ELR (cell line): ENCODE data around the gene MAD1L1.

ENCODE experiments used
- DNase-seq: peaks from one replicate; pipeline ENCODE4 v3.0.0-alpha.2; 2015; ENCODE audit warnings: low read depth

Gene MAD1L1

DNA sequence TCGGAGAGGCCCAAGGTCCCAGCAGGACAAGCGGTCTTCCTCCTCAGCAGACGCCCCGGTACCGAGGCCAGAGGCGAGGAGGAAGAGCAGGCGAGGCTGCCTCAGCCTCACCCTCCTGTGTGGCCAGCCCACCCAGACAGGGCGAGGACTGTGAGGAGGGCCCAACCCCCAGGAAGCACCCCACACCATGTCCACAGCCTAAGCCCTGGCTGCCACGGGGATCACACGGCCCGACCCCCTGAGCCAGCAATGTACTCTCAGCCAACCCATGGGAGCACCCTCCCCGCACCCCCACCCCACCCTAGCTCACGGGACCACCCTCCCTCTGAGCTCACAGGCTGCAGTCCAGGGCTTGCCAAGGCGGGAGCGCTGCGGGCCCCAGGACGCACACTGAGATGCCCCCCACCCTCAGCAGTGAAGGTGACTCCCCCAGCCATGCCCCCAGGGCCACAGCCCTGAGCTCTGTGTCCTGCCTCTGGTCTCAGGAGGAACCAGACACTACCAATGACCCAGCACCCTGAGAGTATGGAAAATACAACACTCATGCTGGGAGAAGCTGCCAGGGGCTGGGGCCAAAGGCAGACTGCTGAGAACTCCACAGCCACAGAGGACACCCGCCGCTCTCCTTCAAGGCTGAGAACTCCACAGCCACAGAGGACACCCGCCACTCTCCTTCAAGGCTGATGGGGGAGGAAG, 93.6 kb downstream of the MAD1L1 start:
- DNase-seq = no peak

DNA sequence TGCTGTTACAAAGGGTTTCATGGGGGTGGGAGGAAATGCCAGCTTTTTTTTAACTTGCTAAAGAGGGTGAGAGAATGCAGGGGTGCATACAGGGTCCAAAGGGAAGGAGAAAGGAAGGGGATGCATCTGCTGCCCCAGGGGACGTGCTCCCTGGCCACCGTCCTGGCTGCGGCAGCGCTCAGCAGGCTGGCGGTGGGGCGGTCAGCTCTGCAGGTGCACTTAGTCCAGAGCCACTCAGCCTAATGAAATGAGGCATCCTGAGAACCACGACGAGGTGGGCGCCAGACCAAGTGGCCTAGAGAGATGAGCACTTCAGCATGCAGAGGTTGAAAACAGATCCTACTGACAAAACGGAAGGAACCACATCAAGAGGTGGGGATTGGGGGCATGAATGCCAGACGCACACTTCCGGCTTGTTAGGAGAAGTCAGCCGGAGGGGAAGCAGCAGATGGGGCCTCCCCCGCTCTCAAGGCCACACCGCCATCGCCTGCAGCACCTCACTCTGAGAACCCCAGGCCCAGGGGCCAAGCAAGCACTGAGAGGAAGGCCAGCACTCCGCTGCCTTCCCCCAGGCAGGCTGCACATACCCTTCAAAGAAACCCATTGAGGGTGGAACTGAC, 94.5 kb downstream of the MAD1L1 start:
- DNase-seq = no peak

DNA sequence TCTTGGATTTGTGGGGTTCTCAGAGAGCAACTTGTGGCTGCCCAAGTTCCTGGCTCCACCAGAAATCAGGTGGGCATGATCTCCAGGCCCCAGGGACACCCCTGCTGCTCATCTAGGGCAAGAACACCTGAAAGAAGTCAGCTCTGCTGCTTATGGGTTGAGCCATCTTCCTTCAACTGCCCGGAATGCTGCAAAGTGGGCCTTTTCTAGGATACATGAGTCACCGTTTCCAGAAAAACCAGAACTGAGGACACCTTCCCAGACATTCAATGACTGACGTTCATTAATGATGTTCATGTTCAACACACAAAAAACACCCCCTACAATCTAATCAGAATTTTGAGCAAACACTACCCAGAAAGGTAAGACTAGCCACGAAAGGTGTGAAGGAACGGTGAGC, 98.0 kb downstream of the MAD1L1 start:
- DNase-seq = no peak

DNA sequence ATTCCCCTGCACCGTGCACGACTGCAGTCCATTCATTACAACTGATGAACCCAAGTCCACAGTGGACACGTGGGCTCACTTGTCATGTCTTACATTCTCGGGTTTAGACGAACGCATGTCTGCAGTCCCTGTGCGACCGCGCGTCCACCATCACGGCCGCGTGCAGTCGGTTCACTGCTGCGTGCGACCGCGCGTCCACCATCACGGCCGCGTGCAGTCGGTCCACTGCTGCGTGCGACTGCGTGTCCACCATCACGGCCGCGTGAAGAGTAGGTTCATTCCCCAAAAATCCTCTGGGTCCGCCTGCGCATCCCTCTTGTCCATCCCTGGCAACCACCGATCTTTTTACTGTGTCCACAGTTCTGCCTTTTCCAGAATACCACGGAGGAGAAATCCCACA, 100.5 kb downstream of the MAD1L1 start:
- no peak for DNase-seq

DNA sequence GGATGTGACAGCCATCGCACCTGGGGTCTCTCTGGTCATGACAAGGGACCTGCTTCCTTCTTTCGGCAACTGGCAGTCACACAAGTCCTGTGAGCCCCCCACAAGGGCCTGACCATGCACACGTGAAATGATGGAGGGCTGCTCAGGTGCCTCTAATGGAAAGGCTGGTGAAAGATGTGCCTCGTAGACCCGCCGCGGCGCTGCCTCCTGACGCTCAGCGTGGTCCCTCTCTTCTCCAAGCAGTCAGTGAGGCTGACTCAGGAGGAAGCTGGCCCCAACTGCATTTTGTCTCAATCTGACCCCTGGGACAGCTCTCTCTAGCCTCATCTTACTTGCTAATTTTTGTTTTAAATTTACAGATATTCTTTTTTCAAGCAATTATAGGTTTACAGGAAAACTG, 100.9 kb downstream of the MAD1L1 start:
- no peak for DNase-seq

DNA sequence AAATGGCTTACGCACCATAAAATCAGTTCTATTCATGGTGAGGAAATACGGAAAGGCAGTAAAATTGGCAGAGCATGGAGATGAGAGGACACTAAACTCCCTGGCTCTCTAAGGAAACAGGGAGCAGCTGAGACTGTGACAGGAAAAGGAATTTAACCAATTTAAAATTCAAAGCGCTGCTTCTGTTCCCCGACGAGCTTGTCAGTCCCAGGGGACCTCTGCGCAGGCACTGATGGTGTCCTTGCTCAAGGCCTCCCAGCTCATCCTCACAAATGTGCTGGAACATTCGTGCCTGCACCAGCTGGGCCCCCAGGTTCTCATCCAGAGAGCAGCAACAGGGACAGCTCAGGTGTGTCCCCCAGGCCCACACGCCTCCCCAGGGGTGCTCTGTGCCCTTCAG, 101.4 kb downstream of the MAD1L1 start:
- DNase-seq = no peak

DNA sequence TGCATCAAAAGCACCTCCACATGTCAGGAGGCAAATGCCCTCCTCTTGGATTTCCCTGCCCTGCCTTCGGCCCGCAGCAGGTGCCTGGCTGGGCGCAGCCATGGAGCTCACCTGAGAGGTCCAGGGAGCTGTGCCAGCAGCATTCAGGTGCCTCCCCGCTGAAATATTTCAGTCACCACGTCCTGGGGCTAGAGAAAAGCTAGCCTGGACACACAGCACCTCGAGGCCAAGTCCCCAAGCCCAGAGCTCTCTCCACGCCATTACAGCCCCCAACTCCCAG, 102.7 kb downstream of the MAD1L1 start:
- DNase-seq = no peak

DNA sequence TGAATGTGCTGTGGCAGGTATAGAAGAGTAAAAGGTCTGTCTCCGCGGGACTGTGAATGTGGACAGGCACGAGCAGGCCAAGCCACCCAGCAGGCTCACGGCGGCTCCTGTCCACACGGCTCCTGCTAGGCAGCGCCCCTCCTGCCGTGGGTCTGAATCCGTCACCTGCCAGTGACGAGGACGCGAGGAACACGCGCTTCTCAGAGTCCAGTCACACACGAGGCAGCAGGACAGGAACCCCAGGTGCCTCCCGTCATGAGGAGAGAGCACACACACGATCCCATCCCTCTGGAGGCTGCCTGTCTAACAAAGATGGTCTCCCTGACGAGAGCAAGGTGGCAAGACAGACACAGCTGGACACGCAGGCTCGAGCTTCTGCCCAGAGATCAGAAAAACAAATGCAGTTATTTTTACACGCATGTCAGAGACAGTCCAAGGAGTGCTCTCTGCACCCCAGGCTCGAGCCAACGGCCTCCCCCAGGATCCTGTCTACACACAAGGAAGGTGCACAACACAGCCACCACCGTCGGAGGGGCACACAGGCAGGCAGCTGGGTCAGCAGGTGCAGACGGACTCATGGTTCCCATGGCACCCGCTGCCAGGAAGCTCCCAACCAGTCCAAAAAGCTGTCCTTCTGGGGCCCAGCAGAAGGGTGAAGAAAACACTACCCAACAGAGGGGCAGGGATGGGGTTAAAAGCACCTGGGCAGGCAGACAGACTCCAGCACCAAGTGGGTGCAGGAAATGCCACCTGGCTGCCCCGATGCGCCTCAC, 103.2 kb downstream of the MAD1L1 start:
- DNase-seq = no peak

DNA sequence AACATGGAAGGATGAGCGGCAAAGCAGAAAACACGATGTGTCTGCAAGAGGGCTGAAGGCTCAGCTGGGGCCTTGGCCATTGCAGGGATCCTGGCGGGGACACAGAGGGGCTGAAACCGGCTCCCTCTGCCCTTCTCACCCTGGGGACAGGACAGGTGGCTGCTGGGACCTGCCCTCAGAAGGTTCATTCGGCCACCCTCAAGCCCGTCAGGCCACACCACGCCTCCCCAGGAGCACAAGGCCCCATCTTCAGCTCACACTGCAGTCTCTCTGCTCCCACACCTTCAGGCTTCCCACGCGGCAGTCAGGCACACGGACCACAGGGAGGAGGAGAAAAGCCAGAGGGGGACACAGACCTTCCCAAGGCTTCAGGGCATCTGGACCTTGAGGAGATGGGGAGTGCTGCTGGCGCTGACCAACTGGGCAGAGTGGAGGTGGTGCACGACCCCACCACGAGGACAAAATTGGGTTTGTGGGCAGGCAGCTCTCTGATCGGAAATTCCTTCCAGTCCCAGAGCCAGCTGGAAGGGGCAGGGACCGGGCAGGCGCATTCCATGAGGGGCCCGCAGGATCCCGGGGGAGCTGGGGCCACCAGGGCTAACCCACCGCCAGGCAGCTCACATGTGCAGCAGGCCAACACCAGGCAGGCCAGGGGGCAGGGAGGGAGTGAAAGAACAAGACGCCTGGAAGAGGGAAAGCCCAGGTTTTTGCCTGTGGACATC, 104.0 kb downstream of the MAD1L1 start:
- DNase-seq = no peak

DNA sequence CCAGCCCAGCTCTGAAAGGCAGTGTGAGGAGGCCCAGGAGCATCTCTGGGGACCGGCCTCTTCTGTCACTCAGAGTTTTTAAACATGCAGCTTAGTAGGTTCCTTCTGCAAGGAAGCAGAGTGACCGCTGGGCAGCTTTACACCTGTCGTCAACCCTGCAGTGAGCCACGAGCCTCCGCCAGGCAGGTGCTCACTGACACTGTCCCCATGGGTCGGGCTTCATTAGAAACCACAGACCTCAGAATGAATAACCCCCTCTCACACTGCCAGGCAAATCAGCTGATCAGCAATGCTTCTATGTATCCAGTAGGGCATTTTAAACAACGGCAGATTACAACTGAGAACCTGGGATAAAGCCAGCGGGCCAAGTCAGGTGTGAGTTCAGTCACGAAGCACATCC, 106.1 kb downstream of the MAD1L1 start:
- no peak for DNase-seq

DNA sequence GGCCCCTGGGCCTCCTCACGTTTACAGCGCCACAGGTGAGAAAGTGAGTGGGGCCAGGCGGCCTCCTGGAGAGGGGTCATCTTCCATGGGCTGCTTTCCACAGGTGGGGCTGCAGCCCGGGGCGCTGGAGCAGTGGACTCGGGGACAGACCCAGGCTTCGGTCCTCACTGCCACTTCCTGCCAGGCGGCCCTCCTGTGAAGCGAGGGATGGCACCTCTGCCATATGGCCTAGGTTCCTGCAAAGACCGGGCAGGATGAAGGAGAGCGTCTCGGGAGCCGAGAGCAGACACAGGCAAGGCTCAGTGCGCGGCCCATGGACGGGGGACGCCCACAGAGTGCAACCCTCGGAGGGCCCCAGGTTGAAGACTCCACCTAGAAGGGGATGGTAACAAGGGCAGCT, 106.8 kb downstream of the MAD1L1 start:
- no peak for DNase-seq

DNA sequence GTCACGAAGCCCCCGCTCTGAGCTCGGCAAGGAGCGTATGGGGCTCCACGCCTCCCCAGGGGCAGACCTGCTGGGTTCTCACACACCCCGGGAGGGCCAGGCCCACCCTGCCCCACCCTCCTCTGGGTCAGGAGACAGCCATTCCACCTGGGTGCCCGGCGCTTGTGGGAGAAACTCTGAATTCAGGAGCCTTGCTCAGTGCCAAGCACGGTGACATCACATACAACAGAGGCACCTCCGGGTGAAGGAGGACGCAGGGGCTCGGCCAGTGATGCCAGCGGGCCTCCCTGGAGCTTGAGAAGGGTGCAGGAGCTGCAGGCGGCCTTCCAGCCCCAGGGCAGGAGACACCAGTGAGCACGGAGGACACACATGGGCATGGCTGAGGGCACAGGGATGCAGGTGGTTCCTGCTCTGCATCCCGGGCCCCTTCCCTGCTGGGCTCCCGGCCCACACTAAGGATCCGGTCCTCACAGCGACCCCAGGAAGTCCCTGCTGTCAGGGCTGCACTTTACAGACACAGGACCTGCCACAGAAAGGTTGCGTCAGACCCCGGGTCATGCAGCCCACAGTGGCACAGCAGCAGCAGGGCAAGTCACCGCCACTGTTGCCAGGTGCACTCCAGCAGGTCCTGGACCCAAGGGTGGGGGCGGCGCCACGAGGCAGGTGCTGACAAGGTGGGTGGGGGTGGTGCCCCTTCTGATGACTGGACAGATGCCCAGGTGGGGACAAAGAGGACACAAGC, 108.0 kb downstream of the MAD1L1 start:
- no peak for DNase-seq

DNA sequence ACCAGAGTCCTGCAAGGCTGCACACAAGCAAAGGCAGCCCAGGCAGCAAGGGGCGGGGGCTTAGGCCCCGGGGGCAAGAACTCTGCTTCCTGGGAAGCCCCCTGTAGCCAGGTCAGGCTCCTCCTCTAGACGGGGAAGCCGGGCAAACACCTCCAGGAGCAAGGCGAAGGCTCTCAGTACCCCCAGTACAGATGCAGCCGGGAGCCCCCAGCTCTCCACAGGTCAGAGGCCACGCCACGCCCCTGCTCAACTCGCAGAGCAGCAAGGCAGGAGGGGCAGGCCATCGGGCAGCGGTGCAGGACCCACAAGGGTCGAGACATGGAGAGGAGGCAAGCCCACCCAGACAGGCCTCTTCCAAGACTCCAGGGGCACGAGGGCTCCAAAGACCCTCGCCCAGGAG, 108.8 kb downstream of the MAD1L1 start:
- DNase-seq = no peak

DNA sequence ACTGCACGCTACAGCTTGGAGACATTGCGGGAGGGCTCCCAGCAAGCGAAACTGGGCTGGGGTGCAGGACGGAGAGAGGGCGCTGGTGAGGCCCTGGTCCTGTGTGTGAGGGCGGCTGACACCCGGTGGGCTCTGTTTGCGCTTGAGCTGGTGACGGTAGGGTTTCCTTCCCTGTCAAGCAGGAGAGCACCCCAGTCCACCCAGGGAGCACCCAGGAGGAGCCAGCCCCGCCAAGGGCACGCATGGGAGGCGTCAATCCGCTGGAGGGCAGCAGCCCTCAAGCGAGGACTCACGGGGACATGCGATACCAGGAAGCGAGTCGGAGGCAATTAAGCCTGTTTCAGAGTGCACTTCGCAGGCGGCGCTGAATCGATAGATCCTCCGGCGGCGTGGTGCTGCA, 109.4 kb downstream of the MAD1L1 start:
- no peak for DNase-seq

DNA sequence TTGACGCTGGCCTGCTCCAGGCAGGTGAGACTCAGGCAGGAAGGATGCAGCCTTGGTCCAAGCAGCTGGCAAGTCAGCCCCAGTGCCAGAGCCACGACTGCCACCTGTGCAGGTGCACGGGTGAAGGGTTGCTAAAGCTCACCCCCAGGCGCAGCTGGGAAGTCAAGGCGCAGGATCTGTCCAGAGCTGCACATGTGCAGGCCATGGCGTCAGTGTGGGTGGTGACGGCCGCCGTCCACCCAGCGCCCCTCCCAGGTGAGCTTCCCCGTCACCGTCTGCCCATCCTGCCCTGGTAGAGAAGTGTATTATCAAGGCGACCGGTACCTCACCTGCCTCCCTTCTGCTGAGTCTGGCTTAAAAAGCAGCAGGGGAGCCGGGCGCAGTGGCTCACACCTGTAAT, 110.1 kb downstream of the MAD1L1 start:
- no peak for DNase-seq

DNA sequence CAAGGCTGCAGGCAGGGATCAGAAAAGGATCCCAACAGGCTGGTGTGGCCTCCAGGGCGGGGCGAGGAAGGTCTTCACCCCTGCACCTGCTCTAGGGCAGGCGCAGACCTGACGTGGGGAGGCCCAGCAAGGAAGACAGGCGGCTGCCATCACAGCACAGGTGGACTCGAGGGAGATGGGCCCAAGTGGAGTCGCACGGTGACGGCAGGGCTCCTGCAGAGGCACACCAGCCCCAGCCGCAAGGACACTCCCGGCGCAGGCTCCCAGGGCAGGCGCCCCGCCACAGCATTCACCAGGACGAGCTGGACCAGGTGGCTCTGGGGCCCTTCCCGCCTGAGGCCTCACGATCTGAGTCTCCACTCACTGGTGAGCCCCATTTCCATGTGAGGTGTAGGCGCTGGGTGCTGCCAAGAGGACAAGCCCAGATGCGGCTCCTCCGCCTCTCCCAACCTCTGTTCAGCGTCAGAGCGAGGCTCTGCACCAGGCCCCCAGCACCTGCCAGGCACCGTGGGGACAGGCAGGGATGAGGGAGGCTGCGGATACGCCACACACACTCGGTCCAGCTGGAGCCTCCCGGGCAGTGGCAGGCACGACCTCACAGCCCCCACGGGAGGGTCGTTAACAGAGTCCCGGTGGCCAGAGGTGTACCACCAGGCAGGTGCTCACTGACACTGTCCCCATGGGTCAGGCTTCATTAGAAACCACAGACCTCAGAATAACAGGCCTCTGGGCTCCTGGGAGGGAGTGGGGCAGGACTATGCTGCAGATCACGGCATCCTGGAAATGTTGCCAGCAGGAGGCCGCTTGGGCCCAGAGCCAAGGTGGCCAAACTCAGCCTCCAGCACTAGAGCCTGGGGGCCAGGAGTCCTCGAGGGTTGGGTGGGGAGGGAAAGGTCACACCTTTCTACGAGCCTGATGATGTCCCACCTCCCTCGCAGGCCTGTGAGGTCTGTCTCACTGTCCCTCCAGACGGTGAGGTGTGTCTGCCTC, 111.6 kb downstream of the MAD1L1 start:
- DNase-seq = no peak

DNA sequence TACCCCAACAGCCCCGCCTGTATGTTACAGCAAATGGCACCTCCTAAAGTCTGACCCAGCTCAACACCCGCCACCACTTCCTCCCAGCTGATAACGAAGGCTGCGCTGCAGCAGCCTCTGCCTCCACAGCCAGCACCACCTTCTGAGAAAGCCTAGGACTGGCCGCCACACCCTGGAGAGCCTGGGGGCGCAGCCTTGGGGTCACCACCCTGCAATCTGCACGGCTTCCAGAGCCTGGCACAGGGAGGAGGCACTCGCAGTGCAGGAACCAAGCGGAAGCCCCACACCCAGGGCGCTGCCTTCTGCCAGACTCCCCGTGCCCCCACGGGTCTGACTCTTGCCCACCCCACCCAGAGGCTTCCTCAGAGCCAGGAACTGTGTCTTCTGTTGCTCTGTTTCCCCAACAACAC, 112.5 kb downstream of the MAD1L1 start:
- DNase-seq = no peak

DNA sequence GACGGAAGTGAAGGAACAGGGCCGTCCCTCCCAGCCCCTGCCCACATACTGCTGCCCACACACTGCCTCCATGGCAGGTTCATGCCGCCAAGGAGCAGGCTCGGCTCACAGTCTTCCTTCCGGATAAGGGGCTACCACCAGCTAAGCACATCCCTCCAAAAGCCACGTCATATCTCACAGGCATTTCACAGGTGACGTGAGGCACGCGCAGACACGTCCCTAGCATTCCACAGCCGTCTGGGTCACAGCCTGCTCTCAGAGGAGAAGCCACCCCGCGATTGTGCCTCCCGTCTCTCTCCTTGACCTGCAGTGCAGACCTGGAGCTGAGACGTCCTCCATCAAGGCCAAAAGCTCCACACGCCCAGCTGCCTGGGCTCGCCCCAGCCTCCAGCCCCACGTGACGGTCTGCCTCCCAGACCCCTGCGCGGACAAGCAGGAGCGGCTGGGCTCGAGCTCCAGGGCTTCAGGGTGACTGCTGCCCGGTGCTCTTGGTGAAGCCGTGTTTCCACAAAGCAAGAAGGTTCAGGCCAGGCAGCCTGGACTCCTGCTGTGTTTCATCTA, 114.0 kb downstream of the MAD1L1 start:
- no peak for DNase-seq

DNA sequence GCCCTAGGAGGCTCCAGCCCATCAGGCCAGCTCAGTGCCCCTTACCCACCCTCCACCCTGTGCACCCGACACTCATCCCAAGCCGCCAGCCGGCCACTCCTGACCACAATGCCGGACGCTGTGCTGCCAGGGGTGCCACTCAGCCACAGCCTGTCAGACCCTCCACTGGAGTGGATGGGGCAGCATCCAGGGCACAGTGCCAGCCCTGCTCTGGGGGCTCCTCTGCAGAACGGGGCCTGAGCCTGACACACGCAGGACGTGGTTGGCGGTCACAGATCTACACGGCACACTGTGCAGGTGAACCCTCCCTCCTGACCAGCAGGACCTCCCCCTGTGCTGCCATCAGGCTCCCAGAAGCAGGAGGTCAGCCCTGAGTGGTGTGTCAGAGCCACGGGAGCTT, 114.7 kb downstream of the MAD1L1 start:
- no peak for DNase-seq

DNA sequence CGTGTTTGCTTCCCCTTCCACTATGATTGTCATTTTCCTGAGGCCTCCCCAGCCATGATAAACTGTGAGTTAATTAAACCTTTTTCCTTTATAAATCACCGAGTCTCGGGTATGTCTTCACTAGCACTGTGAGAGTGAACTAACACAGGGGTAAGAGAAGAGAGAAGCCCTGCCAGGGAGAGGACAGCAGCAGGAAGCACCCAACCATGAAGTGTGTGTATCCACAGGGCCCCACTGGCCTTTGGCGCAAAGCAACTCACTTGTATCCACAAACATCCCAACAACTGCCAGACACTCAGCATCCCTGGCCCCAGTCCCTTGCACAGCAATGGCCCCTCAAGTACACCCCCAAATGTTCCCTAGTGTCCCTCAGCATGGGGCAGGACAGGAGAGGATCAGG, 115.1 kb downstream of the MAD1L1 start:
- DNase-seq = no peak
